Epithelial cell of esophagus (primary cell): Measurements from ENCODE around the gene INSRR.

ENCODE experiments used
- DNase-seq: peaks from one replicate; pipeline ENCODE4 v3.0.0; 2010; ENCODE audit warnings: low read depth
- H3K4me3 ChIP-seq: 2 replicates; pipeline ENCODE4 v1.5.1; 2011; ENCODE audit warnings: mild to moderate bottlenecking, low read length, control low read depth
- CTCF ChIP-seq: IDR thresholded peaks from 2 replicates; pipeline ENCODE4 v1.5.1; 2011; ENCODE audit warnings: low read depth, mild to moderate bottlenecking, low read length, control low read depth, inconsistent platforms; ENCODE audit not compliant: insufficient read depth; ENCODE audit errors: missing control alignments

The INSRR gene

GRCh38 chr1:156898161-156898566 lies 39.2 kb upstream of the INSRR start:
- no peak for TF ChIP-seq CTCF
- no peak overlapping the region for H3K4me3 ChIP-seq

GRCh38 chr1:156897078-156897825 lies 38.3 kb upstream of the INSRR start:
- no peak overlapping the region for H3K4me3 ChIP-seq
- peak; percentile 48 for DNase-seq

More at GRCh38 chr1:156898161-156898566, 39.2 kb upstream of the INSRR start:
- peak; percentile 63 for DNase-seq

GRCh38 chr1:156896490-156897033 lies 37.6 kb upstream of the INSRR start:
- H3K4me3 ChIP-seq, result no peak overlapping the region
- TF ChIP-seq CTCF, result no peak
- peak; percentile 94 for DNase-seq

More at GRCh38 chr1:156897078-156897825, 38.3 kb upstream of the INSRR start:
- TF ChIP-seq CTCF, result no peak

- DNase-seq, result no peak
- TF ChIP-seq CTCF, result no peak
Observed at GRCh38 chr1:156895927-156896326, 37.0 kb upstream of the INSRR start.

GRCh38 chr1:156895455-156895812 lies 36.5 kb upstream of the INSRR start:
- DNase-seq, result peak; percentile 36
- H3K4me3 ChIP-seq, result no peak overlapping the region
- no peak for TF ChIP-seq CTCF

More at GRCh38 chr1:156895927-156896326, 37.0 kb upstream of the INSRR start:
- no peak overlapping the region for H3K4me3 ChIP-seq

- no peak overlapping the region for H3K4me3 ChIP-seq
- no peak for DNase-seq
- TF ChIP-seq CTCF, result no peak
Observed at GRCh38 chr1:156894711-156895454, 36.0 kb upstream of the INSRR start.
